ENCODE data around the gene KLHDC4. TPM values are rescaled to one million over a fixed set of nuclear protein-coding genes. Genes with fewer than 3 reads are reported as not detected.

Gene KLHDC4
- total RNA-seq, 4 donors from 2014 or later = 16.2 to 29.4 (median 21.5) TPM

- 75% methylated on average over 4 of the region's 12 CpGs; no CpG with 5 or more reads in 1 of the 2 donors for WGBS, 2 donors
- no peak for DNase-seq
- Histone ChIP-seq H3K36me3 (peaks cover 0 to 17% (median 0%) of the 10 kb centered on the region in 3 donors), H3K4me3 (no peak overlapping the region), H3K27ac (no peak overlapping the region), H3K27me3 (peaks cover 0 to 40% (median 0%) of the 10 kb centered on the region in 4 donors), H3K9me3 (no peaks in the 10 kb centered on the region), H3K4me1 (no peaks in the 10 kb centered on the region)
- TF ChIP-seq POLR2A (IDR thresholded peaks at IDR 0.05) (no peak), CTCF (IDR thresholded peaks at IDR 0.05) (no peak)
- intact Hi-C loops (cut with DNase I) = no loop called here
These were observed 73.0 kb downstream of the KLHDC4 start for GRCh38 chr16:87692756-87693155.

DNA sequence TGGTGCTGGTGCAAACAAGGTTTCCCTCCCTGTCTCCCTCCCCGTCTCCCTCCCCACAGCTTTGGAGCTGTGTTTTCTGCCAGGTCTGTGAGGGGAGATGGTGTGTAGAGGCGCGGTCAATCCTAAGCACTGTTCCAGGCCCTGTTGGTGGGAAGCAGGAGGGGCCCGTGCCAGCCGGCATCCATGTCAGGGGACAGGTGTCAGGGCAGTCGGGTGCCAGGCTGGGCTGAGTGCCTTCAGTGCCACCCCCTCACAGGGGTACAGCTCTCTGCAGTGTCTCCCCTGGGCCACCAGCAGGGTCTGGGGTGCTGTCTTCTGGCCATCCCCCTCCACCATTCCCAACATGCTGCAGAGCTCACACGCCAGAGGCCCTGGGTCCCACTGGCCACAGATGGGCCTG, 73.6 kb downstream of the KLHDC4 start:
- no peak for DNase-seq
- intact Hi-C loops (cut with DNase I) = no loop called here
- 60% methylated on average over 1 of the region's 7 CpGs; no CpG with 5 or more reads in 1 of the 2 donors for WGBS, 2 donors
- H3K27ac ChIP-seq = no peak overlapping the region
- peaks cover 0 to 17% (median 0%) of the 10 kb centered on the region in 3 donors for H3K36me3 ChIP-seq
- no peak overlapping the region for H3K4me3 ChIP-seq
- peaks cover 0 to 45% (median 0%) of the 10 kb centered on the region in 4 donors for H3K27me3 ChIP-seq
- H3K9me3 ChIP-seq = no peaks in the 10 kb centered on the region
- no peak for TF ChIP-seq CTCF (IDR thresholded peaks at IDR 0.05)
- no peak for TF ChIP-seq POLR2A (IDR thresholded peaks at IDR 0.05)
- H3K4me1 ChIP-seq = no peaks in the 10 kb centered on the region

- Histone ChIP-seq H3K27me3 (peaks cover 0 to 50% (median 0%) of the 10 kb centered on the region in 4 donors), H3K36me3 (peaks cover 0 to 17% (median 0%) of the 10 kb centered on the region in 3 donors), H3K9me3 (no peaks in the 10 kb centered on the region), H3K27ac (no peak overlapping the region), H3K4me3 (no peak overlapping the region), H3K4me1 (no peaks in the 10 kb centered on the region)
- DNase-seq = no peak
- TF ChIP-seq POLR2A (IDR thresholded peaks at IDR 0.05) = no peak
- 52 to 70% methylated on average over 7 to 11 of the region's 14 CpGs for WGBS, 2 donors
- intact Hi-C loops (cut with DNase I) = no loop called here
These were observed 74.1 kb downstream of the KLHDC4 start for GRCh38 chr16:87691686-87692079.

DNA sequence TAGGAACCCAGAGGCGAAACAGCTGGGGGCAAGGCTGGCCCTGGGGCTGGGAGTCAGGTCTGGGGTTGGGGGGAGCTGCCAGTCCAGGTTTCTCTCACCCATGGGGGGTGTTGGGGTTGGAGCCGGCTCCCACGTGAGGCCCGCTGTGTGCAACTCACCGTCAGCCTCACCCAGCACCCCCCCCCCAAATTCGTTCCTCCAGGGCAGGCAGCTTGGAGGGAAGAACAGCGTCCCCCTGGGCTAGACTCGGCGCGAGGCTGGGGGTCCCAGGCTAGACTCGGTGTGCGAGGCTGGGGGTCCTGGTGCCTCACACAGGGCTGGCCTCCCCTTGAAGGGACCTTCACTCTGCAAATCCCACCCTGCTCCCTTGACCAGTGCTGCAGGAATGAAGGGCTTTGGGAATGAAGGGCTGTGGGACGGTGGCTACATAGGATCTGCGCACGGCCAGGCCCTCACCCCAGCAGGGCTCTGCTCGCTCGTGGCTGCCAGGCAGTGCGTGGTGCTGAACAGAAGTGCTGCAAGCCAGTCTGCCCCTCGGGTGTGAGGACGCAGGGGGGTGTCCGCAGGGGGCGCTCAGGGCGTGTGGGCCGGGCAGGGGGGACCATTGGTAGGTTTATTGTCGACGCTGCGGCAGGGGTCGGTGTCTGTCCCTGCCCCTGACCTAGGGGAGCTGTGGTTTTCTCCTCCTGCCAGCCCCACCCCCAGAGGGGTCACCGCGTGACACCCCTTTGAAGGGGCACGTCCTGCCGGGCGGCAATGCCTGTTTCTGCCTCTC, 74.7 kb downstream of the KLHDC4 start:
- Histone ChIP-seq H3K9me3 (no peaks in the 10 kb centered on the region), H3K27ac (no peak overlapping the region), H3K4me3 (no peak overlapping the region), H3K27me3 (peaks cover 0 to 54% (median 0%) of the 10 kb centered on the region in 4 donors), H3K4me1 (no peaks in the 10 kb centered on the region), H3K36me3 (peaks cover 0 to 13% (median 0%) of the 10 kb centered on the region in 3 donors)
- intact Hi-C loops (cut with DNase I) = no loop called here
- TF ChIP-seq CTCF (IDR thresholded peaks at IDR 0.05) (no peak), POLR2A (IDR thresholded peaks at IDR 0.05) (no peak)
- WGBS, 2 donors = 69 to 80% methylated on average over 2 to 15 of the region's 33 CpGs
- DNase-seq = no peak

- Histone ChIP-seq H3K36me3 (peaks cover 0 to 2% (median 0%) of the 10 kb centered on the region in 3 donors), H3K4me3 (no peak overlapping the region), H3K27me3 (peaks cover 0 to 59% (median 0%) of the 10 kb centered on the region in 4 donors), H3K4me1 (no peaks in the 10 kb centered on the region), H3K9me3 (no peaks in the 10 kb centered on the region), H3K27ac (no peak overlapping the region)
- intact Hi-C loops (cut with DNase I) = no loop called here
- no peak for DNase-seq
- TF ChIP-seq POLR2A (IDR thresholded peaks at IDR 0.05) (no peak), CTCF (IDR thresholded peaks at IDR 0.05) (no peak)
- WGBS, 2 donors = 92% methylated on average over 10 of the region's 46 CpGs; no CpG with 5 or more reads in 1 of the 2 donors
These were observed 75.8 kb downstream of the KLHDC4 start for GRCh38 chr16:87689956-87690465.
